GM12878 (cell line): ENCODE measurements around the gene COL27A1.
"Not testable (repeated sequence)": the region's sequence is repeated elsewhere in the genome, so short reads cannot be mapped to it uniquely, and the experiment has no call there.

Source experiments
- CEBPB ChIP-seq, 2 experiments: fragments of 150-350 bp in 1 of 2; IDR thresholded peaks; 2 replicates each; pipeline ENCODE4 v1.6.1; 2012 to 2014; ENCODE audit warnings: low read depth in 2 of 2, low read length in 2 of 2, borderline replicate concordance in 1 of 2, inconsistent platforms in 1 of 2
- EP300 ChIP-seq, 2 experiments: fragments of 150-350 bp in 1 of 2; IDR thresholded peaks; 2 replicates each; pipeline ENCODE4 v1.6.1; 2011 to 2012; ENCODE audit warnings: low read depth in 2 of 2, low read length in 2 of 2, borderline replicate concordance in 1 of 2, improper control_type of control experiment in 1 of 2, inconsistent platforms in 1 of 2; ENCODE audit not compliant: control insufficient read depth in 1 of 2
- FOXK2 ChIP-seq: fragments of 450-650 bp; IDR thresholded peaks from 2 replicates; pipeline ENCODE4 v1.6.1; 2017; ENCODE audit warnings: mild to moderate bottlenecking, moderate library complexity
- GABPA ChIP-seq: IDR thresholded peaks from 2 replicates; pipeline ENCODE4 v1.6.1; 2014; ENCODE audit warnings: antibody characterized with exemption, low read depth, mild to moderate bottlenecking, inconsistent platforms
- POLR2A ChIP-seq: IDR thresholded peaks from 2 replicates; pipeline ENCODE4 v1.6.1; 2011; ENCODE audit warnings: low read depth, mild to moderate bottlenecking, low read length
- RAD51 ChIP-seq: fragments of 450-650 bp; IDR thresholded peaks from 2 replicates; pipeline ENCODE4 v1.6.1; 2016; ENCODE audit warnings: moderate library complexity, mild to moderate bottlenecking, inconsistent platforms
- TF ChIP-seq, protein P1 (sequence below): IDR thresholded peaks from 2 replicates; pipeline ENCODE4 v1.6.1; 2011; ENCODE audit warnings: low read depth, mild to moderate bottlenecking, low read length, moderate library complexity, borderline replicate concordance; ENCODE audit errors: extremely low read depth

DNA sequence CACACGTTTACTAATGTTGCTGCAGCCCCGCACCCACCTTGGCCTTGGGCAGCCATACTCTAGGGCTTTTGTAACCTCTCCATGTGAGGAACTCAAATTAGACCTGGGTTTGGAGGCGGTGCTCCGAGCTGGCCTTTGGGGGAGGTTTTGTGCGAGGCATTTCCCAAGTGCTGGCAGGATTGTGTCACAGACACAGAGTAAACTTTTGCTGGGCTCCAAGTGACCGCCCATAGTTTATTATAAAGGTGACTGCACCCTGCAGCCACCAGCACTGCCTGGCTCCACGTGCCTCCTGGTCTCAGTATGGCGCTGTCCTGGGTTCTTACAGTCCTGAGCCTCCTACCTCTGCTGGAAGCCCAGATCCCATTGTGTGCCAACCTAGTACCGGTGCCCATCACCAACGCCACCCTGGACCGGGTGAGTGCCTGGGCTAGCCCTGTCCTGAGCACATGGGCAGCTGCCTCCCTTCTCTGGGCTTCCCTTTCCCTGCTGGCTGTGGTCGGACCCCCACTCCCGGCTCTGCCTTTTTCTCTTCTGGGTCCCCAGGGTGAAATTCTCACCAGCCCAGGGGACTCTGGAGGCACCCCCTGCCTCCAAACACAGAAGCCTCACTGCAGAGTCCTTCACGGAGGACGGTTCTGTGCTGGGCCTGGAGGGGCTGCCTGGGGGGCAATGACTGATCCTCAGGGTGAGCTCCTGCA is 167.6 kb downstream of the COL27A1 start, which contains the start of gene ORM1:
- not testable (repeated sequence) for TF ChIP-seq CEBPB (IDR thresholded peaks at IDR 0.05; ENCODE audit: borderline replicate concordance in 1 of 2, low read depth in 2 of 2, low read length in 2 of 2); RAD51; GABPA; EP300 (IDR thresholded peaks at IDR 0.05; ENCODE audit: borderline replicate concordance in 1 of 2, control insufficient read depth in 1 of 2, low read depth in 2 of 2, low read length in 2 of 2); POLR2A; FOXK2
- TF ChIP-seq, protein P1, sequence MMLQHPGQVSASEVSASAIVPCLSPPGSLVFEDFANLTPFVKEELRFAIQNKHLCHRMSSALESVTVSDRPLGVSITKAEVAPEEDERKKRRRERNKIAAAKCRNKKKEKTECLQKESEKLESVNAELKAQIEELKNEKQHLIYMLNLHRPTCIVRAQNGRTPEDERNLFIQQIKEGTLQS = not testable (repeated sequence)
